K562 (cell line): Measurements from ENCODE around the gene PPCDC. TPM values are rescaled to one million over a fixed set of nuclear protein-coding genes. Genes with fewer than 3 reads are reported as not detected.
A peak's percentile ranks its signal among the peaks of the same experiment; 100 is the strongest.

Source experiments
- HDAC3 ChIP-seq: fragments of 450-650 bp; IDR thresholded peaks from 2 replicates; pipeline ENCODE4 v1.6.1; 2018; ENCODE audit warnings: borderline replicate concordance, mild to moderate bottlenecking, moderate library complexity; ENCODE audit not compliant: partially characterized antibody
- MAX ChIP-seq: sonication (generic); formaldehyde crosslinking; IDR thresholded peaks from 2 replicates; pipeline ENCODE4 v1.9.0; 2022; ENCODE audit warnings: mild to moderate bottlenecking, missing genetic modification reagents
- PKNOX1 ChIP-seq: fragments of 450-650 bp; IDR thresholded peaks from 2 replicates; pipeline ENCODE4 v1.6.1; 2016
- POLR2AphosphoS5 ChIP-seq: IDR thresholded peaks from 2 replicates; pipeline ENCODE4 v1.6.1; 2011; ENCODE audit warnings: mild to moderate bottlenecking, low read depth, low read length, moderate library complexity; ENCODE audit not compliant: control insufficient read depth, insufficient read depth
- SMAD1 ChIP-seq: fragments of 150-350 bp; IDR thresholded peaks from 2 replicates; pipeline ENCODE4 v1.6.1; 2014; ENCODE audit warnings: low read length, low read depth; ENCODE audit not compliant: partially characterized antibody
- SMAD4 ChIP-seq: fragments of 250-450 bp; sonication (Bioruptor Pico); conservative IDR thresholded peaks from 2 replicates; pipeline ENCODE4 v1.8.0; 2021; ENCODE audit warnings: inconsistent platforms, mild to moderate bottlenecking, moderate library complexity
- TBL1XR1 ChIP-seq, 2 experiments: IDR thresholded peaks; 2 replicates each; pipeline ENCODE4 v1.6.1; 2012; ENCODE audit warnings: improper control_type of control experiment in 2 of 2, low read length in 2 of 2, mild to moderate bottlenecking in 1 of 2
- TSHZ1 ChIP-seq: fragments of 250-450 bp; sonication (Bioruptor Pico); IDR thresholded peaks from 2 replicates; pipeline ENCODE4 v1.4.0; 2020; ENCODE audit warnings: mild to moderate bottlenecking, moderate library complexity
- ZBTB40 ChIP-seq, 2 experiments: fragments of 450-650 bp in 1 of 2; sonication (generic) in 1 of 2; formaldehyde crosslinking in 1 of 2; IDR thresholded peaks; 2 replicates each; pipeline versions ENCODE4 v1.7.1 to v1.9.0; 2016 to 2022; ENCODE audit warnings: inconsistent platforms in 1 of 2, mild to moderate bottlenecking in 1 of 2, missing genetic modification reagents in 1 of 2
- ZNF668 ChIP-seq: fragments of 250-450 bp; sonication (Bioruptor Pico); IDR thresholded peaks from 2 replicates; pipeline ENCODE4 v1.8.0; 2022; ENCODE audit warnings: mild to moderate bottlenecking, inconsistent platforms
- ZNF695 ChIP-seq: fragments of 450-650 bp; formaldehyde crosslinking; IDR thresholded peaks from 2 replicates; pipeline ENCODE4 v1.4.0; 2020; ENCODE audit warnings: mild to moderate bottlenecking, moderate library complexity
- ZNF785 ChIP-seq: fragments of 250-450 bp; sonication (Bioruptor Pico); IDR thresholded peaks from 2 replicates; pipeline ENCODE4 v1.4.0; 2020; ENCODE audit warnings: mild to moderate bottlenecking
- polyA plus RNA-seq, 8 experiments: library from polyadenylated mRNA; depleted of rRNA in 4 of 8; stranded (reverse) in 5 of 8; unstranded in 3 of 8; fragments of >200 nt; fragmentation: Nextera tagmentation in 2 of 8; fragmentation: Illumina TruSeq in 1 of 8; extraction: Ambion mirVana in 2 of 8; extraction: Trizol in 1 of 8; gene quantifications; 2 replicates each; pipeline versions ENCODE4 v1.2.1 to v1.2.3, GENCODE V29; 2011 to 2014; ENCODE audit warnings: inconsistent platforms in 1 of 8, missing spikeins in 1 of 8
- total RNA-seq, 7 experiments: library from RNA; depleted of rRNA in 6 of 7; stranded (reverse); fragments of >200 nt in 6 of 7; fragmentation: Illumina TruSeq in 2 of 7; extraction: Trizol in 2 of 7; gene quantifications; 2 replicates each; pipeline versions ENCODE4 v1.2.1 to v1.2.3, GENCODE V29; 2011 to 2021; ENCODE audit warnings: low replicate concordance in 1 of 7

The PPCDC gene
- total and polyA plus RNA-seq, 9 of the 15 experiments (the other 6 are each of a cell fraction or from before 2014, with no cell fraction given) = 10.9 to 53.6 (median 16.7) TPM

- no peak for TF ChIP-seq ZNF785 (CRISPR knock-in tag)
- peak; percentile 77; the same call in 1 of the 2 replicates for TF ChIP-seq ZNF695 (CRISPR knock-in tag)
- TF ChIP-seq TBL1XR1 (IDR thresholded peaks at IDR 0.05; ENCODE audit: low read length in 2 of 2) = peak; percentile 93 to 99
- no peak for TF ChIP-seq ZBTB40 (IDR thresholded peaks at IDR 0.05)
- TF ChIP-seq ZBTB40 (CRISPR knock-in tag; IDR thresholded peaks at IDR 0.05) = no peak
- TF ChIP-seq TSHZ1 = peak; percentile 75
- peak; percentile 99 for TF ChIP-seq SMAD4 (CRISPR knock-in tag)
- peak; percentile 70 for TF ChIP-seq PKNOX1
- peak; percentile 99 for TF ChIP-seq POLR2AphosphoS5
- peak; percentile 100 for TF ChIP-seq HDAC3
- TF ChIP-seq MAX (CRISPR knock-in tag) = peak; percentile 59; the same call in 1 of the 2 replicates
- TF ChIP-seq SMAD1 = peak; percentile 98
- TF ChIP-seq ZNF668 (CRISPR knock-in tag) = peak; percentile 85; the same call in 1 of the 2 replicates
These were observed 42.6 kb downstream of the PPCDC start (continued) for GRCh38 chr15:75065851-75066509.
